ENCODE measurements around the gene PPARG. TPM values are rescaled to one million over a fixed set of nuclear protein-coding genes. Genes with fewer than 3 reads are reported as not detected.

Gene PPARG
- total and polyA plus RNA-seq, 2 of the 8 experiments (the other 6 are each of a cell fraction or from before 2014, with no cell fraction given): 0.06 TPM; not detected in 1

GRCh38 chr3:12312010-12312409 lies 23.1 kb downstream of the PPARG start:
- Histone ChIP-seq H2BK5ac (ENCODE audit: low read depth, low read length) (no peak overlapping the region), H4K5ac (ENCODE audit: insufficient read length, low read depth, low read length) (no peak overlapping the region), H3K23me2 (ENCODE audit: low read depth, low read length) (no peaks in the 10 kb centered on the region), H2AK5ac (ENCODE audit: low read depth, low read length) (no peak overlapping the region), H3K4ac (replicated peaks; ENCODE audit: insufficient read length, low read depth, low read length) (no peak overlapping the region), H3K27me3 (replicated peaks in 1 of 4; ENCODE audit: control insufficient read depth in 3 of 4, extremely low read depth in 1 of 4, insufficient read depth in 3 of 4, low read length in 3 of 4) (no peaks in the 10 kb centered on the region), H3K56ac (replicated peaks; ENCODE audit: insufficient read length, low read depth, low read length) (no peak overlapping the region), H3K79me2 (ENCODE audit: control insufficient read depth in 1 of 2, insufficient read depth in 2 of 2, low read length in 2 of 2) (no peaks in the 10 kb centered on the region), H3K9ac (replicated peaks in 1 of 4; ENCODE audit: extremely low read depth in 1 of 4, low read depth in 3 of 4, low read length in 3 of 4) (no peak overlapping the region), H3K9me3 (ENCODE audit: insufficient read depth in 2 of 2, low read depth in 1 of 2, low read length in 1 of 2) (no peaks in the 10 kb centered on the region), H2BK20ac (ENCODE audit: low read length) (no peak overlapping the region), H3K4me1 (replicated peaks in 1 of 4; ENCODE audit: control insufficient read depth in 3 of 4, insufficient read depth in 4 of 4, low read length in 3 of 4) (no peaks in the 10 kb centered on the region), H3K36me3 (ENCODE audit: control insufficient read depth in 2 of 4, insufficient read depth in 4 of 4, low read length in 3 of 4) (no peaks in the 10 kb centered on the region), H4K20me1 (replicated peaks in 1 of 2; ENCODE audit: control insufficient read depth in 1 of 2, insufficient read depth in 2 of 2, low read length in 2 of 2) (no peaks in the 10 kb centered on the region), H3K27ac (ENCODE audit: low read depth, low read length) (no peak overlapping the region), H2BK15ac (ENCODE audit: low read length) (no peak overlapping the region), H2BK12ac (ENCODE audit: low read depth, low read length) (no peak overlapping the region), H2AFZ (ENCODE audit: low read length) (no peak overlapping the region), H3K79me1 (ENCODE audit: low read depth, low read length) (no peaks in the 10 kb centered on the region), H3K4me3 (ENCODE audit: extremely low read depth in 1 of 4, insufficient read depth in 2 of 4, low read depth in 3 of 4, low read length in 4 of 4) (no peak overlapping the region), H2BK120ac (replicated peaks; ENCODE audit: low read depth, low read length) (no peak overlapping the region), H3K14ac (ENCODE audit: insufficient read length) (no peak overlapping the region), H3K23ac (ENCODE audit: insufficient read length) (no peak overlapping the region), H4K8ac (ENCODE audit: extremely low read depth, insufficient read depth, low read length) (no peak overlapping the region), H4K91ac (replicated peaks; ENCODE audit: insufficient read length, low read length) (no peak overlapping the region), H3K18ac (ENCODE audit: extremely low read depth, low read length) (no peak overlapping the region), H3K4me2 (ENCODE audit: insufficient read depth in 1 of 2, low read depth in 2 of 2, low read length in 2 of 2) (no peak overlapping the region)
- CTCF ChIA-PET (ENCODE audit: partially characterized antibody): no interaction called here
- DNase-seq (ENCODE audit: low read depth in 1 of 2, low spot score in 2 of 2) (no peak), FAIRE-seq (no peak)
- no peak for TF ChIP-seq NANOG (IDR thresholded peaks at IDR 0.05; ENCODE audit: insufficient read depth, low read depth, low read length, poor library complexity, severe bottlenecking)
- TF ChIP-seq FOSL1 (IDR thresholded peaks at IDR 0.05; ENCODE audit: insufficient read depth, low read depth, low read length): no peak
- no peak for TF ChIP-seq E2F6 (IDR thresholded peaks at IDR 0.05)
- no peak for TF ChIP-seq JUN (IDR thresholded peaks at IDR 0.05; ENCODE audit: low read depth, low read length)
- no peak for TF ChIP-seq KDM4A (IDR thresholded peaks at IDR 0.05; ENCODE audit: low read depth, low read length, severe bottlenecking)
- TF ChIP-seq SIRT6 (IDR thresholded peaks at IDR 0.05; ENCODE audit: low read length): no peak
- TF ChIP-seq KDM5A (IDR thresholded peaks at IDR 0.05; ENCODE audit: low read length): no peak
- no peak for TF ChIP-seq TAF7 (optimal IDR thresholded peaks at IDR 0.05; ENCODE audit: borderline replicate concordance, low read depth, low read length)
- TF ChIP-seq CHD1 (IDR thresholded peaks at IDR 0.05; ENCODE audit: low read depth, low read length): no peak
- no peak for TF ChIP-seq BRCA1 (IDR thresholded peaks at IDR 0.05; ENCODE audit: low read depth, low read length)
- TF ChIP-seq CBX8 (IDR thresholded peaks at IDR 0.05; ENCODE audit: borderline replicate concordance, low read depth, low read length): no peak
- TF ChIP-seq POU5F1 (IDR thresholded peaks at IDR 0.05; ENCODE audit: low read depth, low read length): no peak
- TF ChIP-seq SIX5 (IDR thresholded peaks at IDR 0.05; ENCODE audit: low read depth, low read length): no peak
- TF ChIP-seq SP2 (IDR thresholded peaks at IDR 0.05; ENCODE audit: low read length): no peak
- TF ChIP-seq JUND (IDR thresholded peaks at IDR 0.05; ENCODE audit: low read length): no peak
- 87% methylated on average over 1 of the region's 1 CpG; no CpG with 5 or more reads in 1 of the 2 experiments for WGBS, 2 experiments (ENCODE audit: extremely low coverage in 1 of 2, insufficient coverage in 1 of 2, insufficient read length in 1 of 2, insufficient replicate concordance in 2 of 2, low coverage in 1 of 2, low lambda C conversion rate in 2 of 2, missing lambda C conversion rate in 1 of 2)
- POLR2A ChIA-PET (ENCODE audit: partially characterized antibody): no interaction called here
